HG02840 (cell line): ENCODE measurements around the gene HNRNPAB.

ENCODE experiments used
- ATAC-seq: cut with Tn5 transposase; IDR thresholded peaks from one replicate; pipeline ENCODE4 v1.9.1; 2021; ENCODE audit warnings: mild to moderate bottlenecking, moderate library complexity, moderate number of reproducible peaks; ENCODE audit not compliant: unreplicated experiment, low FRiP score

The HNRNPAB gene

DNA sequence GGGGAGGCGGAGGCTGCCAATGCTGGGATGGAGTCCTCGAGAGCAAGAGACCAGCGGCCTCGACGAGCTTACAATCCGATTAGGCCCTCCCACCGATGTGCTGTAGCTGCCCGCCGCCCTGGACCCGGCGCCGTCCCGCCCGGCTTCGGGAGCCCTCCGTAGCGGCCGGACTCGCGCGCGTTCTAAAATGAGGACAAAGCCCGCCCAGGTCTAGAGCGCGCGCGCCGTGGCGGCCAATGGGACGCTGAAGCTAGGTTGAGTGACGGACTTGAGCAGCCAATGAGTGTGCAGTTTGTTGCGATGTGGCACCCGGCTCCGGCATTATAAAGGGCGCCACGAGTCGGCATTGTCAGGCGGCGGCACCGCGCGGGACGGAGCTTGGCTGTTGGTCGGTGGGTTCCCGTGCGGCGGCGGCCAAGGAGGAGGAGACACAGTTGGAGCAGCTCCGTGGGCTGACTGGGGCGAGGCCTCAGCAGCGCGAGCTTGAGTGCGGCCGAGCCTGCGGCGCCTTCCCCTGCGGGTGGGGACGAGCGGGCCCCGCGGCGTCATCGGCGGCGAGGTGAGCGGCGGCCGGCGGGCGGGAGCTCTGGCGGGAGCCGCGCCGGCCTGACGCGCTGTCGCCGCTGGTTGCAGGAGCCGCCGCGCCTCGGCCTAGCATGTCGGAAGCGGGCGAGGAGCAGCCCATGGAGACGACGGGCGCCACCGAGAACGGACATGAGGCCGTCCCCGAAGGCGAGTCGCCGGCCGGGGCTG is at the start of gene HNRNPAB:
Gene HNRNPAB (plus strand): TSS at position 352 of the 753 bp plus-strand sequence. CDS start 305 bp downstream, at position 657.
- ATAC-seq = peak; percentile 85

DNA sequence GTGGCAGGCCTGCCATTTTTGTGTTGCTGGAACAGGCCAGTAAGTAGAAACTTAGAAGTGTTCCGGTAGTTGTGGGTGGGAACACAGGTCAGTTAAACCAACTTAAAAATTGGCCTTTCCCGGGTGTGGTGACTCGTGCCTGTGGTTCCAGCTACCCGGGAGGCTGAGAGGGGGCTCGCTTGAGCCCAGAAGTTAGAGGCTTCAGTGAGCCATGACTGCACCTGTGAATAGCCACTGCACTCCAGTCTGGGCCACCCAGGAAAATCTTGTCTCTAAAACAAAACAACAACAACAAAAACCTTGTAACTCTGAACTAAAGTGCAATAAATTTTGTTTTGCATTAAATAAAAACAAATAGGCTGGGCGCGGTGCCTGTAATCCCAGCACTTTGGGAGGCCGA is 49.3 kb upstream of the HNRNPAB start:
- ATAC-seq = no peak

DNA sequence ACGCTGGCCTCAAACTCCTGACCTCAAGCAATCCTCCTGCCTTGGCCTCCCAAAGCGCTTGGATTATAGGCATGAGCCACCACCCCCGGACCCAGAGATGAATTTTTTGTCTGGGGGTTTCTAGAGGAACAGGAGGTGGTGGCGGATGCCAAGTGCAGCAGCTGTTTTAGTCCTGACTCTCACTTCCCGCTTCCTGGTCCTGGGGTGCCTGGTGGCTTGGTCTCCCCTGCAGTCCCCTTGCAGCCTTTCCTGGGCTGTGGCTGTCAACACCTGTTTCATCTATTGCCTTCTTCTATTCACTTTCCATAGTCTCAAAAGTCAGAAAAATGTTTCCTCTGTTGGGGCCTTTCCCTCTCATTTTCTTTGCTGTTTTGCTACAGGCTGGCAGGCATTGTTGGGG is 44.2 kb upstream of the HNRNPAB start:
- no peak for ATAC-seq

DNA sequence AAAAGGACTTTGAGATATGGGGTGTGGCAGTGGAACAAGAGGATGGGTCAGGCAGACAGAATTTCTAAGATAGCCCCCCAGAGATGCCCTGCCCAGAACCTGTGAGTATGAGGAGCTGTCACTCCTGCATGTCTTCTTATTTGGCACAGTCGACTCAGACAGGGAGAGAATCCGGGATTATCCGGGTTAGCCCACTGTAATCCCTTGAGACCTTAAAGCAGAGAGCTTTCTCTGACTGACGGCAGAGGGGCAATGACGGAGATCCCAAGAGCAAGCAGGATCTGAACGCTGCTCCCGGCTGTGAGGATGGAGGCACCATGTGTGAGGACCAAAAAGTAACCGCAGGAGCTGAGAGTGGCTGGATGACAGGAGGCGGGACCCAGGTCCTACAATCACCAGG is 41.9 kb upstream of the HNRNPAB start:
- no peak for ATAC-seq

DNA sequence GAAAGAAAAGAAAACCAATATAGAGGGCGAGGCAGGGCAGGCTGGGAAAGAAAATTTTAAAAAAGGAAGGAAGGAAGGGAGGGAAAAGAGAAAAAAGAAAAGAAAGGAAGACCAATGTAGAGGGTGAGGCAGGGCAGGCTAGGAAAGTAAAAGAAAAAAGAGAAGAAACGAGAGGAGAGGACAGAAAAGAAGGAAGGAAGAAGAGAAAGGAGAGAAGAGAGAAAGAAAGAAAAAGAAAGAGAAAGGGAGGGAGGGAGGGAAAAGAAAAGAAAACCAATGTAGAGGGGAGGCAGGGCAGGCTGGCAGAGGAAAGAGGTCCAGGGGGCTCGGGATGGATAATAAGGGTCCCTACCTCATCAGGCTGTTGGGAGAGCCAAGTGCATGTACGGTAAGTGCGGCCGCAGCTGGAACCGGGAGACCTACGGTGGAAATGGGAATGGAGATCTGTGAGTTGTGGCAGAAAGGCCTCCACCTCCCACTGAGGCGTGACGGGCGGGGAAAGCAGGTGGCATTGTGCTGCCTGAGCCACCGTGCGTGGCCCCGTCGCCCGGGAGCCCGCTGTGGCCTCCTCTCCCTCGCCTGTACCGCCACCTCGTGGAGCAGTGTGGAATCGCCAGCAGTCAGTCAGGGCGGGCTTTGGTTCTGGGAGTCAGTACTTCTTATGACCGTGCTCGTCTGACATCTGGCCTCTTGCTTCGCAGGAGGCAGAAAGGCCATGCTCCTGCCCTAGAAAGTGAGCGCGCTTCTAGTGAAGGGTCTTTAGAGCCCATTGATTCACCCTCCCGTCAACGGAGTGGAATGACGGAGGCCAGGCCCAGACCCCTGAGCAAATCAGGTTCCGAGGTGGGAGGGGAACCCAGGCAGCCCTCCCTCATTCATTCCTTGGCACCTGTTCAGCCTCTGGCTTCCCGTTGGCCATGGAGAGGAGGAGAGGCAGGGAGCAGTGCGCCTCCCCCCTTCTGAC is 40.3 kb upstream of the HNRNPAB start:
- ATAC-seq = peak; percentile 80

DNA sequence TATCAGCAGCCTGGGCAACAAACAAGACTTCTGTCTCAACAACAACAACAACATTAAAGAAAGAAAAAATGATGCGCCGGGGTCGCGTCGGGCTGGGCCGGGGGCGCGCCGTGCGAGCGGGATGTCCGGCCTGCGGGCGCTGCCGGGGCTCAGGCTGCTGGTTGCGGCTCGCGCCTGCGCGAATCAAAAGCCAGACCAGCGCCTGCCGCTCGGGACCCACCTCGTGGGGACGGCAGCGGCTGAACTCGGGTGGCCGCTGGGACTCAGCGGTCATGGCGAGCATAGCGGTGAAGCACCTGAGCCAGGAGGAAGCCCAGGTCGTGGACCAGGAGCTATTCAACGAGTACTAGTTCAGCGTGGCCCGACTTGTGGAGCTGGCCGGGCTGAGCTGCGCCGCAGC is 38.8 kb upstream of the HNRNPAB start:
- ATAC-seq = no peak

DNA sequence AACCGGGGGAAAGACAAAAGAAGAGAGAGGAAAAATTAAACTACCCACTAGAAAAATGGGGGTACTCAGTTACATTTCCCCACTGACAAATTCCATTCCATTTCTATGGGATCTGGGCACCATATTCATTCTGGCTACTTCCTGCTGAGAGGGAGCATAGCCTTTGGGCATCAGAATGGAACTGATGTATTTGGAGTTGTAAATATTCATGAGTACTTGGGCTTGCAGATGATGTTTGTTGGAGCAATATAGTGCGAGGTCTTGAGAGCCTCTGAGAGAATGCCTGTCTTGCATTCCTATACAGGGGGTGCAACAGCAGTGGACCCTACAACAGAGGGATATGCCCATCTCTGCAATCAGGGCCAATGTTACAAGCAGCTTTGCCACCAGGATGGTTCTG is 33.9 kb upstream of the HNRNPAB start:
- no peak for ATAC-seq

DNA sequence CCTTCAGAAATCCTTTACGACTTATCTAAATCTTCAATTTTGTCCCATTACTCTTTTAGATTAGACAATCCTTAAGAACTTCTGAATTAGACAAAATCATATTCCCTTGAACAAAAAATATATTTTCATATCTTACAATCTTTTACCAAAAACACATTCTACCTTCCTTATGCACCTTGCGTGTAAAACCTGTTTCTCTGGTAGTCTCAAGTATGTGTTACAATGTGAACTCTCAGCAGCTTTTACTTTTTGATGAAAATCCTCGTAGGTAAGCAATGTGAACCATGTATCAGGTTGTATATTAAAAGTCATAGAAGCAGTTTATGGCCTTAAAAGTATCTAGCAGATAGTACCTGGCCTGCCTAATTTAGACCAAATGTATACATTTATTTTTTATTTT is 29.9 kb upstream of the HNRNPAB start:
- ATAC-seq = no peak

DNA sequence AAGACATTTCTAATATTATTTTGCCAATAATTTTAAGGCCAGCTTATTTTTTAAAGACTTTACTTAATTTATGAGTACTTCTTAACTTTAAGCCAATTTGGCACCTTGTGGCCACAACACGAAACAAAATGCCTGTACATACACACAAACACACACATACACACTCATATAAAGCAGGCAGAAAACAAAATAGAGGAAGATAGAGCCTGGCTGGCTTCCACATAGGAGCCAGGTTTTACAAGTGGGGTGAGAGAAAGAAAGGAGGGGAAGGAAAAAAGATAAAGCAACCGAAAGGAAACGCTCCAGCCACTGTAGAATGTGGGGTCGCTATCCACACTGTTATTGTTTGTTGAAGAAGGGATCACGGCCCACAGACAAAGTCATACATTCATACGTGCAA is 27.5 kb upstream of the HNRNPAB start:
- no peak for ATAC-seq

DNA sequence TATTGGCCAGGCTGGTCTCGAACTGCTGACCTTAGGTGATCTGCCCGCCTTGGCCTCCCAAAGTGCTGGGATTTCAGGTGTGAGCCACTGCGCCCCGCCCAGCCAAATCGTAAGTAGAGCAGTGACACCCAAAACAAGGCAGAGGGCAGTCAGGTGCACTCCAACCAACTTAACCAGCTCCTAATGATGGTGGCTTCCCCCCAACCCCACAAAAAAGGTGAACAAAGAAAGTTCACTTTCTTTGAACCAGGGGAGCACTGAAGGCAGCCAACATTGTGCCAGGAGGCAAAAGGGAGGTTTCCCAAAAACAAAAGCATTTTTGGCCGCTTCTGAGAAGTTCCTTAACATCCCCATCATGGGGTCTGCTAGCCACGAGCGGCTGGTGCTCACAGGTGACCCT is 26.8 kb upstream of the HNRNPAB start:
- ATAC-seq = no peak

DNA sequence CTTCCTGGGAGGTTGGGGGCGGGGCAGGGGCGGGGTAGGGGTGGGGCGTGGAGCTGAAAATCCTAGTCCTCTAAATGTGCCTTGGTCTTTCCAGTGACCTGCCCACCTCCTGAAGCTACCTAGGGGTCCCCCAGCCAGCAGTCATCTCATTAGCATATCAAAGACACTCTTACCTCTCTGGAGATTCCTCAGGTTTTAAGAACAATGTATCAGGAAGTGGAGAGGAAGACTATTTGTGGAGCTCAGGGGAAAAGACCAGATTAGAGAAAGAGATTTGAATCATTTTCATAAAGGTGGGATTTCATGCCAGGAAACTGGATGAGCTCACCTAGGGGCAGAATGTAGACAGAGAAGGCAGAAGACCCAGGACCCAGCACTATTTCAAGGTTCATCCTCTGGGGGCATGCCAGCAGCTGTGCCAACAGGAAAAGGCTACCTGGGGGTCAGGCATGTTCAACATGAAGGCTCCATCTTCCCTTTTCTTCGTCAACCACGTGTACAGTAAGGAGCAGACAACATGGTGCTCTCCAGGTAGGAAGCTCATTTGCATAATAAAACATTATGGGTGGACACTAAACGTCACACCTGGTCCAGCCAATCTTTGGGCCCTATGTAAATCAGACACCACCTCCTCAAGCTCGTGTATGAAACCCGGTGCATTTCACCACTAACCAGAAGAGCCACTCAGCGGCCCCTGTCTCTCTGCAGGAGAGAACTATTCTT is 24.0 kb upstream of the HNRNPAB start:
- no peak for ATAC-seq

DNA sequence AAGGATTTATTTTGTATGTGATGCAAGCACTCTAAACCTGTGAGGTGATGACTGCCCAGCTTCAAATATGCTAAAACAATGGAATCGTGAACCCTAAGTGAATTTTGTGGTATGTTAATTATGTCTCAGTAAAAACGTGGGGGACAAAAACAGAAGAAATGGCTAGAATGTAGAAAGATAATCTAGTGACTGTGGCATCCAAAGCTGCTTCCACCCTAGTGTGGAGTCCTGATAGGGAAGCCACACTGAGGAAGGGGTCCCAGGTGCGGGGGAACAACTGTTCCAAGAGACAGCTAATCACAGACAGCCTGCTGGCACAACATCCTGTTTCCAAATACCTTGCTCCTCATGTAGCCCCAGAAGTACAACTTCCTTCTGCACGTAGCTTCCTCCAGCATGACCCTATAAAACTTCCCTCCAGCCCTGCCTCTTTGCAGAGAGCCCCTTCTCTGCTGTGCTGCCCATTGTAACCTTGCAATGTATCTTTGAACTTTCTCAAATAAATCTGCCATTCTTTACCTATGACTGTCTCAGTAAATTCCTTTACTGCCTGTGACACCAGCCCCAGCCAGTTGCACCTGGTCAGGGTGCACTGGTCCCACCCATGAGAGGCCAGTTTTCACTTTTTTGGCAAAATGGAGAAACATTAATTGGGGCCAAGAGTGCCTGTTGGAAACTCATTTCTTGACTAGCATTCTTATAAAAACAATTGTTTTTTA is 22.0 kb upstream of the HNRNPAB start:
- no peak for ATAC-seq

DNA sequence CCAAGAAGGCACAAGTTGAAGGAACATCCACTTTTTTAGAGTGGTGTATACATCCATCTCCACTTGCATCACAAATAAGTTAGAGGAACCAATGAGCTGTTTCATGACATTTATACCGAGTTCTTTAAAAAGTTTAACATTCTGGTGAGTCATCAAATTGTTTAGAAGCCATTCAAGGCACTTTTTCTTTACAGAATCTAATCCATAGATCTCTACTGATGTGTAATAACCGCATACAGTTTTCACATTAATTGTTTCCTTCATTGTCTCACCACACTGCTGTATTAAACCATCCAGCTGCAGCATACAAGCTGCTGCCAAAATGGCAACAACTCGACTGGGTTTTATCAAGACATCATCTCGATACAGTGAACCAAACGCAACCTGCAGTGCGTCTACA is 17.9 kb upstream of the HNRNPAB start:
- ATAC-seq = no peak

DNA sequence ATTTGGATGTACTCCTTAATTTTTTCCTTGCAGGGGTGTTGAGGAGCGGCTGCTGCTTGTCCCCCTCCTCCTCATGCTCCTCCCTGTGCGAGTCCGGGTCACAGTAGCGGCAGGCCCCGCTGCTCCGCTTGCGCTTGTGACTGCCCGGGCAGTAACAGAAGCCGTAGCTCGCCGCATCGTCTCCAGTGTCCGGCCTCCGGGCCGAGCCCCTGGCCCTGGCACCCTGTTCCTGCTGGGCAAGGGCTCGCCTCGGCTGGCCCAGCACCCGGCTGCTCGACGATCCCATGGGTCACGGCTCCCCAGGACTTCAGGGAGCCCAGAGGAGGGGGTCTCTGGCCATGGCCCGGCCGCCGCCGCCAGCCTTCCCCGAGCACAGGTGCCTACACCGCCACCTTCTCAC is 17.3 kb upstream of the HNRNPAB start, which contains the start of gene GMCL2:
Gene GMCL2 (minus strand): TSS at position 358 of the 400 bp plus-strand sequence. CDS start 72 bp downstream, at position 286.
- ATAC-seq = no peak

DNA sequence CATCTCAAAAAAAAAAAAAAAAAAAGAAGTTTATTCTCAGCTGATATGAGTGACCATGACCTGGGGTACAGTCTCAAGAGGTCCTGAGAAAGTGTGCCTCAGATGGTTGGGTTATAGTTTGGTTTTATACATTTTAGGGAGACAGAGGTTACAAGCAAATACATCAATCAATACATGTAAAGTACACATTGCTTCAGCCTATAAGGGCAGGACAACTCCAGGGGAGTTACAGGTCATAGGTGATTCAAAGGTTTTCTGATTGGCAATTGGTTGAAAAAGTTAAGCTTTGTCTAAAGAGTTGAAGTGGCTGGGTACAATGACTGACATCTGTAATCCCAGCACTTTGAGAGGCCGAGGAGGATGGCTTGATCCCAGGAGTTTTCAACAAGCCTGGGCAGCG is 14.9 kb upstream of the HNRNPAB start:
- no peak for ATAC-seq

DNA sequence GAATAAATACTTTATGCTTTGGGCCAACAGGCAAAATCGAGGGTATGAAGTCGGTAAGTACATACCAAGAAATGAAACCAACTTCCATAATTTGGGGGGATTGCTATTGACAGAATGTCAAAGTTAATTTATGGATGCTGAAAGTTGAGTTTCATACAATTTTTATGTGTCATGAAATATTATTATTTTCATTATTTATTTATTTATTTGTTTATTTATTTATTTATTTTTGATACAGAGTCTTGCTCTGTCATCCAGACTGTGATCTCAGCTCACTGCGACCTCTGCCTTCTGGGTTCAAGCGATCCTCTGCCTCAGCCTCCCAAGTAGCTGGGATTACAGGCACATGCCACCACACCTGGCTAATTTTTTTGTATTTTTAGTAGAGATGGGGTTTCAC is 12.7 kb upstream of the HNRNPAB start:
- ATAC-seq = no peak

DNA sequence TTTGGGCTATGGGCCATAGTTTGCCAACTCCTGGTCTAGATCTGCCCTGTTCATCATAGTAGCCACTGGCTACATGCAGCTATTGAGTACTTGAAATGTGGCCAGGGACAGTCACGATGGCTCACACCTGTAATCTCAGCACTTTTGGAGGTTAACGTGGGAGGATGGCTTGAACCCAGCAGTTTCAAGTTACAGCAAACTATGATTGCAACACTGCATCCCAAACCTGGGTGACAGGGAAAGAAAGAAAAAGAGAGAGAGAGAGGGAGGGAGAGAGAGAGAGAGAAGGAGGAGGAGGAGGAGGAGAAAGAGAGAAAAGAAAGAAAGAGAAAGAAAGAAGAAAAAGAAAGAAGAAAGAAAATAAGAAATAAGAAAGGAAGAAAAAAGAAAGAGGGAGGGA is 12.1 kb upstream of the HNRNPAB start:
- no peak for ATAC-seq

DNA sequence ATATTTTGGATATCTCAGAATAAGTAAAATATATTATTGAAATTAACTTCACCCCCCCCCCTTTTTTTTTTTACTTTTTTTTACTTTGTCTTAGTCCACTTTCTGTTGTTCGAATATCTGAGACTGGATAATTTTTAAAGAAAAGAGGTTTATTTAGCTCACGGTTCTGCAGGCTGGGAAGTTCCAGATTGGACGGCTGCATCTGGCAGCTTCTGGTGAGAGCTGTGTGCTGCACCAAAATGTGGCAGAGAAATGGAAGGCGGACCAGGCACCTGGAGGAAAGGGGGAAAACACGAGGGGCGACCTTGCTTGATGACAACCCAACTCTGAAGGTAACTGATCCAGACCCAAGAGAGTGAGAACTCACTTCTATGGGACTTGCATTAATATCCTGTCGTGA is 11.5 kb upstream of the HNRNPAB start:
- ATAC-seq = no peak

DNA sequence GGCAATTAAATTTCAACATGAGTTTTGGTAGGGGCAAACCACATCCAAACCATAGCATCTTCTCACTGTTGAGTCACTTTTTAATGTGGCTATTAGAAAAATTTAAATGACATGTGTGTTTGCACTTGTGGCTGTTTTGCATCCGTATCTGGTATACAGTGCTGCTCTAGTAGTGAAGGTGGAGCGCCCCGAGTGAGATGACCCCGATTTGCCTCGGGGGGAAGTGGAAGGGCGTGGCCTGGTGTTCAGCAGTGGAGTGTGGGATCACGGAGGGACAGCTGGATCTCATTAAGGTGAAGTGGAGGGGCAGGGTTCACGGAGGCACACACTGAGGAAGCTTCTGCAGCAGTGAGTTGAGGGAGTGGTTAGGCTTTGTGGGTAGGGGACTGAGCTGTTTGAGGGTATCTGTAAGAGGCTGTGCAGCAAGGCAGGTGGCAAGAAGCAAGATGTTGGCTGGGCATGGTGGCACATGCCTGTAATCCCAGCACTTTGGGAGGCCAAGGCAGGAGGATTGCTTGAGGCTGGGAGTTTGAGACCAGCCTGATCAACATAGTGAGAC is 11.0 kb upstream of the HNRNPAB start:
- ATAC-seq = no peak

DNA sequence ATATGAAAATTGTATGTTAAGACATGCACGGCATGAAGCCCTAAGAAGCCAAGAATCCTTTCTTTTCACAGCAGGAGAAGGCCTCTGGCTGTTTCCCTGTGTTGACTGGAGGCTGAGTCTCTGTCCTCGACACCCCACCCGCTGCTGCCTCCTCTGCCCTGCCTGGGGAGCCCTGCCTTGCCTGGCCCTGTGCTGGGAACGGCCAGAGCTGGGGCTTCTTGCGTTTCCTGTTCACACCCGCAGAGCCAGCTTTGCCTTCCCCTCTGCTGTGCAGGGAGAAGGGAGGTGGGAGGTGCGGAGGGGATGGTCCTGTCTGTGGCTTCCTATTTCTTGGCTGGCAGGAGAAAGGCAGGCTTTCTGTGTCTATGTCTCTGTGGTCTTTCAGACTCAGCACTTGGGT is 10.3 kb upstream of the HNRNPAB start:
- ATAC-seq = no peak
